Right kidney (tissue), 1 donor: Measurements from ENCODE around the gene POLR1C.
A peak's percentile ranks its signal among the peaks of the same experiment; 100 is the strongest.
"Not testable (repeated sequence)": the region's sequence is repeated elsewhere in the genome, so short reads cannot be mapped to it uniquely, and the experiment has no call there.

Experiments used
- DNase-seq: peaks from one replicate; pipeline ENCODE4 v3.0.0-alpha.2; 2016

The POLR1C gene

DNA sequence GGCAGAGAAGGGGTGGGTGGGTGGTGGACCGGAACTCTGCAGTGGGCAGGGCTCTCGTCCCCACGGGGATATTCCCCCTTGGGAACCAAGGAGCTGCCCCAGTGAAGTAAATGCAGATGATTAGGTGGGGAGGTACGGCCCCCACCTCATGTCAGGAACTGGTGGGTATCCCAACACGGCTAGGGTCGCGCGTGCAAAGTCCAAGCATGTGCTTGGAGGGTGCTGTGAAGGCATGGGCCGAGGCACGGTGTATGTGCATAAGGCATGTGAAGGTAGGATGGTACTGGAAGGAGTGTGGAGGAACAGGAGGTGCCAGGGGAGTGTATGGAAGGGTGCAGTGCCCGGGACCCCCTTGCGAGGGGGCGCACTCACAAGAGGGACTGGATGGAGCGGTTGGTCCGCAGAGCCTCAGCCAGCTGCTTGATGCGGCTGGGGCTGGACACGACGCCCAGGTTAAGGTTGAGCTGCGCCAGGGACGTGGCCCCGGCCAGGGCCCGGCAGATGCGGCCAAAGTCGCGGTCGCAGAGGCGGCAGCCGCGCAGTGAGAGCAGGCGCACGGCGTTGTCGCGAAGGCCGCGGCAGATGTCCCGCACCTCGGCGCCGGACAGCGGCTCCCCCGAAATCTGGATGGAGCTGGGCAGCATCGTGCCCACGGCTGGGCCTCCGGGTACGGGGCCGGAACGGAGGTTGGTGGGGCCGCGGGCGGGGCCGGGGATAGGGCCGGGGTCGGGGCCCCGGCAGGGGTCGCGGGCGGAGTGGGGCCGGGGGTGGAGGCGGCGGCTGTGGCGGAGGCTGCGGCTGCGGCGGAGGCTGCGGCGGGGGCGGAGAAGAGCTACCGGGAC, 7.5 kb upstream of the POLR1C start:
- DNase-seq, result peak; percentile 60

DNA sequence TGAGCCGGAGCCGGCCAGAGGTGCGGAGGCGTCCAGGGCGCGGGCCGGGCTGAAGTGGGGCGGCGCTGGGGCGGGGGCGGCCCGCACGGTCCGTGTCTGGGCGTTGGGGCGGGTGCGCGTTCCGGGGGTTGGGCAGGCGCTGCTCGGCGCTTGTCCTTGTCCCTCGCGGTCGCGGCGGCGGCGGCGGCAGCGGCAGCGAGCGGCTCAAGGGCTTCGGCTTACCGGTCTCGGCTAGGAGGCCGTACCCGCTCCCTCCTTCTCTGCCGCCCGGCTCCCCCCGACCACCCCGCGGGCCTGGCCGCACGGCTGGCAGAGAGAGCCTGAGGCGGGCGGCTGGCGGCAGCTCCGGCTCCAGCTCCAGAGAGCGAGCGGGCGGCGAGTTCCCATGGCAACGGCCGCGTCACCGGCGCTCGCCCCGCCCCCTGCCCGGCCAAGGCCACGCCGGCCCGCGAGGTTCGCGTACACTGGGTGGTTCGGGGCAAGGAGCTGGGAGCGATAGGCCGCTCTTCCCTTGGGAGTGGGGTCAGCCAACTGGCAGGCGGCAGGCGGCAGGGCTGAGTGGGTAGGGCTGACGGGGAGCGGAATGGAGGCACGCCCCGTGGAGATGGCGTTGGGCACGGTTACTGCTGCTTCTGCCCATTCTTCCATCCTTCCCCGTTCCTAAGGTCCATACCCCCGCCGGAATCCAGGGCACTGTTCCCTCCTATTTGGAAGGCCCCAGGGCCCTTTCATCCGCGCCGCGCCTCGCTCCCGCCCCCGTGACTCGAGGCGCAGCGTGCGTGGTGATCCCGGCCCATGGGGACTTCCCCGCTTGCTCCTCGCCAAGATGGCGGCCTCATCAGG, 6.7 kb upstream of the POLR1C start, which contains the start of gene LRRC73:
Gene LRRC73, minus strand, starts transcription at position 363 of the 843 bp plus-strand sequence. CDS start 561 bp downstream, outside the sequence.
- peak; percentile 91 for DNase-seq

DNA sequence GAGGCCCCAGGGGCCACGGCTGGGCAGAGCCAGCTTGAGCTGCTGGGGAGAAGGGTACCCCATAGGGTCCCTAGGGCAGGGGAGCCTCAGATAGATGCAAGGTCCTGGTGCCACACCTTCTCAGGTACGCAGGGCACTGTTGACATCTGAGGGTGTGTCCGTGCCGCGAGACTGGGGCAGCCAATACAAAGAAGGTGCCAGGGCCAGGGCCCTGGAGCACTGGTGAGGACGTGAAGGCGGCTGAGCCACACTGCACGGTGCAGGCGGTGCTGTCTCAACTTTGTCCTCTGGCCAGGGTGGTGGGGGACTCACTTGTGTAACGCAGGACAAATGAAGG, 6.1 kb upstream of the POLR1C start:
- DNase-seq, result no peak

DNA sequence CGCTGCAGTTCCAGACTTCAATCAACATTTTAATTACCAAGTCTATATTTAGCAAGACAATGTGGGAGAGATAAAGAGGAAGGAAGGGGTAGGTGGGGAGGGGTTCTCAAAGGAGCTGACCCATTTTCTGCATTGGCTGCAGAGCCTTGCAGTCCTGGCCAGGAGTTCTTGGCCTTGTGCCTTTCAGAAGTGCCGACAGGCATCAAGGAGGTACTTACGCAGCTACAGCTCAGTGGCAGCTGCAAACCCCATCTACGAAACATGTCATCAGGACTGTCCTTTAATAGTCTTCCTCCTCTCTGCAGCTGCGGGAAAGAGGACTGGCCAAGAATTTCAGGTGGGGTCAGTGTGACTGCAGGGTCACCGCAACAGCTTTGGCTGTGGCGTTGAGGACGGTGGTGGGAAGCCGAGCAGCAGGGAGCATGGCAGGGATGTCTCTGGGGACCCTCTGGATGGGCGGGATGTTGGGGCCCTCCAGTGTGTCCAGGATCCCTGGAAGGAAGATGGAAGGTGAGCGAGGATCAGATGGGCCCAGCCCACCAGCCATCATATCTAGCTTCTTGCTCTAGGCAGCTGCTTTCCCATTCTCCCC, 5.0 kb upstream of the POLR1C start:
- no peak for DNase-seq

DNA sequence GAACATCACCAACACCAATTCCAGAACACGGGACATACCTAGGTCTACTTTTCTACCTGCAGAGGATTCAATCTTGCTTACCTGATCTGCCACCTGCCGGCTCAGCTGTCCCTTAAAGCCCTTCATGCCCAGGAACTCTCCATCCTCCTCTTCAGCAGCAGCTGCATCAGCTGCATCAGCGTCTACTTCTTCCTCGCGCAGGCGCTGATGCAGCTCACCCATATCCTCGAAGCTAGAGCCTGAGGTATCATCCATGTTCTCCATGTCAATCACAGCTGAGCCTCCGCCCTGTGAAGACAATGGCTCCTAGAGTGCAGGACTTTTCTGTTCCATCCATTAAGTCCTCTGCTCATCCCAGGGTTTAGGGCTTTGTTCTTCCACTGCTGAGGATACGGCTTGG, 1.1 kb upstream of the POLR1C start:
- no peak for DNase-seq

DNA sequence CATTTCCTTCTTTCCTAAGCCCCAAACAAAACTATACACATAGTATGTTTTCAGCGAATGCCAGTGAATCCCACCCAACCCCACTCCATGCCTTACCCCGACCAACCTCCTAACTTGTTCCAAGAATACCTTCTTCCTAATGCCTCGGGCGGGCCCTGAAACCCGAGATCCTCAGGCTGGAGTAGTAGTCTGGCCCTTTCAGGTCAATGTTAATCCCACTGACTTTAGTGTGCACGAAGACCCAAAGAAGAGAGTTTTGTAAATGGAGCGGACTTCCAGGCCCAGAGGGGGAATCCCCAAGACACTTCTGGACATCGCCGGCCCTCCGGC, 557 bp upstream of the POLR1C start:
- DNase-seq, result no peak

DNA sequence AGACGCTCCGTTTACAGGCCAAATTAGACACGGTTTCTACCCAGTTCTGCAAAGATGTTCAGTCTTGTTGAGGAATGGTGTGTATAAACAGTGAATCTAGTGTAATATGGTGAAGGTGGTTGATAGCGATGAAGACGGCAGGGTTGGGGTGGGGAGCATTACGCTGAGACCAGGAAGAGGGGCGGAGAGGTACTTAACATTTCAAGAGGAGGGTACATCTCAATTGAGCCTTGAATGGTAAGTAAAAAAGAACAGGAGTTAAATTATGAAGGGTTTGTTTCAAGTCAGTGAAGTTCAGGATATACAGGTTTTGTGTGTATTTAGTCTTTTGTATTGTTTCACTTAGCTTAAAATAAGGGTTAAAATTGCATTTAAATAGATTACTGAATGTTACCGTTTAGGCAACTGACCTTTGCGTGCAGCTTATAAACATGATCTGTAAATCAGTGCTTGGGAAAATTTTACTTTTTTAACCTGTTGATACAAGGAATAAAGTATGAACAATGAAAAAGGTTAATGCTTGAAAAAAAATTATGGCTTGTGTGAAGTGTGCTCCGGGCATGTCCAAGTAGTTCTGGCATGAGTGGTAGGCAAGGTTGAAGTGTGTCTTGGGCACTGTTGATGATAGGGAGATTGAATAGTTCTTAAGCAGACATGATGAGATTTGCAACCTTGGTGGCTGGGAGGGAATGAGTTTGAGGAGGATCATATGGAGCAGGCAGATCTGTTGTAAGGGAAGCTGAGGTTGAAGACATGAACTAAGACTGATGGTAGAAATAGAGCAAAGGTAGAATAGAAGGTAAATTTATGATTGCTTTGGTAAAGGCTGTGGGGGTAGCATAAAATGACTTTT, 842 bp downstream of the POLR1C start:
- DNase-seq, result no peak

DNA sequence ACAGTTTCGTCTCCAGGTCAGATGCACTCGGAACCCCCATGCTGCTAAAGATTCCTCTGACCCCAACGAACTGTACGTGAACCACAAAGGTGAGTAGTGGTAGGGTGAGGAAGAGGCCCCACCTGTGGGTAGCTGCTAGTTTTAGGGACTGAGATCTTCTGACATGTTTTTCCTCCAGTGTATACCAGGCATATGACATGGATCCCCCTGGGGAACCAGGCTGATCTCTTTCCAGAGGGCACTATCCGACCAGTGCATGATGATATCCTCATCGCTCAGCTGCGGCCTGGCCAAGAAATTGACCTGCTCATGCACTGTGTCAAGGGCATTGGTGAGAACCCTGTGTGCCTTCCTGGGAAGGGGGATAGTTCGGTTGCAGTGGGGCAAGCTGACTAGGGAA, 3.2 kb downstream of the POLR1C start:
- DNase-seq, result no peak

DNA sequence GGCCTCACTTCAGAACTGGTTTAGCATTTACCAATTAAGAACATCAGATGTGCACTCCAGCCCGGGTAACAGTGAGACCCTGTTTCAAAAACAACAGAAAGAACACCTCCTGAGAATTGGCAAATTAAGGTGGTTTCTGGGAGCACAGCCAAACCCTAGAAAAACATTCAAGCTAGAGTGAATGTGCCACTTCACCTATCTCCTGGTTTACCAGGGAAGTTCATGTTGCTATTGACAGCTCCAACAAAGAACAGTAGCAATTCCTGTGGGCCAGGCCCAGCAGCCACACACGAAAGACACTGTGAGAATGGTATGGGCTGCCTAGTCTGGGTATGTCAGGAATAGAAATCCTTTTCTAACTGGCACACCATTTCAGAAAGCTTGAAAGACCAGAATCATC, 4.9 kb downstream of the POLR1C start:
- DNase-seq, result no peak

DNA sequence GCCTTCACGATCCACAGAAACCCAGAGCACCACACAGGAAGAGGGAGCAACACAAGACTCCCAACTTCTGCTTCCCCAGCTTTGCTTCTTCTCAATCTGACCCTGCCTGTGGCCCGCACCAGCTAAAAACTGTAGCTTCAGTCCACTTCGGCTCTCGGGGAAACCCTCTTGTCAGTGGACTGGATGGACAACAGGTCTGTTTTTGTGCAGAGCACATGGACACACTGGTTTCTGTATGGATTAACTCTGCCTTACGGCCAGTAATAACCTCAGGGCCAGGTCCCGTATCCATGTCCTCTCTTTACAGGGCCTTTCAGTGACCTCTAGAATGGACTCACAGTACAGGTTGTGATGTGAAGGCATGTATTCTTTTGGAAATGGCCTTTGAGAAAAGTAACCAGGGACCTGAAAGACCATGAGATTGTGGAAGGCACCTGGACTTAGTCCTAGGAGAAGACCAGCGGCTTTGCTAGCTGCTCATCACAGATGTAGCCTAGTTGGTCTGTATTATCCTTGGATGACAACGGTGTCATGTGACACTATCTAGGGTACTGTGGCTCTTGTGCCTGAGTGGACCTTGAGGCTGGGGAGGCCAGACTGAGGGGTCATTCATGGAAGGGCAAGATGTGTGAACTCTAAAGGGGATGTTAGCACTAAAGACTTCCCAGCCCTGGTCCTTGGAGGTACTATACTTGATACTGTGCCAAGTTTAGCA, 5.8 kb downstream of the POLR1C start:
- DNase-seq, result no peak

DNA sequence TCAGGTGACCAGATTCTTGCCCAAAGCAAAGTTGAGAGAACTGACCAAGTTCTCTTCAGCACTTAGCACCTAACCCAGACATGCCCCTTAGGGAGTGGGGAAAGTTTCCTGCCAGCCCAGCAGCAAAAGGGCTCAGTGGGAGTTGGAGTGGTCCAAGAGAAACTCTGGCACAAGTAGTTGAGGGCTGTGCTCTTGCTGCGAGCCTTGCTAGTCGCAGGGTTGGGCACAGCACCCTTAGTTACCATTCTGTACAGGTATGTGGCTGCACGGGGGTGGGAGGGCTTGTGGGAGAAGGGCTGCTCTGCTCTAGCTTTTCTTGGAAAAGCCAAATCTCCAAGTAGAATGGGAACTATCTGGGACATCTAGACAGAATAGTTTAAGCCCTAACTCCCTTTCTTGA, 6.4 kb downstream of the POLR1C start:
- DNase-seq, result no peak

DNA sequence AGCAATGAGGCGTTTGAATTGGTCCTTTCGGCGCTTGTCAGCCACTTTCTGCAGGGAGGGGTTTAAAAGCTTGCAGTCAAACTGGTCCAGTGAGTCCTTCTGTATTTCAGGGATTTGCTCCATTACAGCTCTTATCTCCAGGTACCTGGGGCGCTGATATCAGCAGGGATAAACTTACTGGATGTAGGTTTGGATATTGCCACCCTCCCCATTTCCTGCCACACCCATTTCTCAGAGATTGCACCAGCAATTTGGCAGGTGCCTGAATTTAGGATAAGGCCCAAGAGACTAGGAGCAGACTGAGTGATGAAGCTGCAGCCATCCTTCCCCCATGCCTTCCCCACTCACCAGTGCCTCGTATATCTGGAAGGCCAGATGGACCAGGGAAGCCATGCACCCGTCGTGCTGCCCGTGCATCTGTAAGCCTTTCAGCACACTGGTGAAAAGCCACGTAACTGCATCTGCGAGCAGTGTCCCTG, 7.6 kb downstream of the POLR1C start:
- DNase-seq, result no peak

DNA sequence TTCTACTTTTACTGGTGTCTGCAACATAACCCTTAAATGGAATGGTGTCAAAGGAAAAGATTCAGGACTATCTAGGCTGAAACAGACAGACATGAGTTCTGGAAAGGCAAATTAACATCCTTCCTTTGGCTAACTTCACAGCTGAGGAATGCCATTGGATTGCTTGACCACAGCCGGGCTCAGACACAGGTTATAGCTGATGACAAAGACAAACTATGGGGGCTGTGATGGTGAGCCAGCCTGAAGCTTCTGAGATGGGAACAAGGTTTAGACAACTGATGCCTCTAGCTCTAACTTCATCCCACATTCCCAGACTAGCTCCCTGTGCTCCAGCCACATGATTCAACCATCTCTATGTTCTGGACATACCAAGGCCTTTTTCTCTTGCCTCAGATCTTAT, 15.3 kb downstream of the POLR1C start:
- DNase-seq, result no peak

DNA sequence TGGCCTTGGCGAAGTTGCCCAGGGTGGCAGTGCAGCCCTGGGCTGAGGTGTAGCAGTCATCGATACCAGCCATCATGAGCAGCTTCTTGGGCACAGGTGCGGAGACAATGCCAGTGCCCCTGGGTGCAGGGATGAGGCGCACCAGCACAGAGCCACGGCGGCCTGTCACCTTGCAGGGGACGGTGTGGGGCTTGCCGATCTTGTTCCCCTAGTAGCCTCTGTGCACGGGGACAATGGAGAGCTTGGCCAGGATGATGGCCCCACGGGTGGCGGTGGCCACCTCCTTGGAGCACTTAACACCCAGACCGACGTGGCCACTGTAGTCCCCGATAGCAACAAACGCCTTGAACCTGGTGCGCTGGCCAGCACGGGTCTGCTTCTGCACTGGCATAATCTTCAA, 22.1 kb downstream of the POLR1C start:
- not testable (repeated sequence) for DNase-seq

DNA sequence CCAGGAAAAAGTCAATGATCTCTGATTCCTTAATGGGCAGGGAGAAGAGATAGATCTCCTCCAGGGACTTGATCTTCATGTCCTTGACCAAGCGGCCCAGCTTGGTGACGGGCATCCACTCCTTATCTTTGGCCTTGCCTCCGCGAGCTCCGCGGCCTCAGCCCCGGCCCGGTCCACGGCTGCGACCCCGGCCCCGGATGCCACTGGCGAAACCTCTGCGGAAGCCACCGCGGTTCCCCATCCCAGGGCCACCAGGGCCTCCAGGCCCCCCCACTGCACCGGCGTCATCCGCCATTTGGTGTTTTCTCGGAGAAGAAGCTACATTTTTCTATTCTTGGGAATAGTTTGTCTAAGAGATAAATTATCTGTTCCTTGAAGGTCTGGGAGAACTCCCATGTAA, 22.5 kb downstream of the POLR1C start:
- not testable (repeated sequence) for DNase-seq

DNA sequence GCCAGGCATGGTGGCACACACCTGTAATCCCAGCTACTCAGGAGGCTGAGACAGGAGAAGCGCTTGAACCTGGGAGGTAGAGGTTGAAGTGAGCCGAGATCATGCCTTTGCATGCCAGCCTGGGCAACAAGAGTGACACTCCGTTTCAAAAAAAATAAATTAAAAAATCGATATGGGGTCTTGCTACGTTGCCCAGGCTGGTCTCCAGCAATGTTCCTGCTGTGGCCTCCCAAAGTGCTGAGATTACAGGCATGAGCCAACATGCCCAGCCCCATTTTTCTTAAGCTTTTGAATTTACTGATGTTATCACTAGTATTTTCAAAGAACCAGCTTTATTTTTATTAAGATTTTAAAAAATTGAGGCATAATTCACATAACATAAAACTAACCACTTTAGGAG, 23.6 kb downstream of the POLR1C start:
- no peak for DNase-seq

DNA sequence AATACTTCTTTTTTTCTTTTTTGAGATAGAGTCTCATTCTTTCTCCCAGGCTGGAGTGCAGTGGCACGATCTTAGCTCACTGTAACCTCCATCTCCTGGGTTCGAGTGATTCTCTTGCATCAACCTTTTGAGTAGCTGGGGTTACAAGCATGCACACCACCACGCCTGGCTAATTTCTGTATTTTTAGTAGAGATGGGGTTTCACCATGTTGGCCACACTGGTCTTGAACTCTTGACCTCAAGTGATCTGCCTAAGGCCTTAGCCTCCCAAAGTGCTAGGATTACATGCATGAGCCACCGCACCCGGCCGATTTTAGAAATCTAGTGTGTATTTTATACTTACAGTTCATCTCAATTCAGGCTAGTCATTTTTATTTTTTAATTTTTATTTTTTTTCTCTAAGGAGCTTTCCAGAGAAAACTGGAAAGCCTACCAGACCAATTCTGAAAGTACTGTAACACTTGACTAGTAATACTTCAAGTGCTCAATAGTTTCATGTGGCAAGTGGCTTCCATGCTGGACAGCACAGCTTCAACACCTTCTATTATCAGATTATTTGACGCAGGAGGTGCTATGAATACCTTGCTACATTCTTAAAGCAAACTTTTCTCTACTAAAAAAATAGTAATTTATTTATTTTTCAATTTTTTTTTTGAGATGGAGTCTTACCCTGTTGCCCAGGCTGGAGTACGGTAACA, 25.0 kb downstream of the POLR1C start:
- no peak for DNase-seq

DNA sequence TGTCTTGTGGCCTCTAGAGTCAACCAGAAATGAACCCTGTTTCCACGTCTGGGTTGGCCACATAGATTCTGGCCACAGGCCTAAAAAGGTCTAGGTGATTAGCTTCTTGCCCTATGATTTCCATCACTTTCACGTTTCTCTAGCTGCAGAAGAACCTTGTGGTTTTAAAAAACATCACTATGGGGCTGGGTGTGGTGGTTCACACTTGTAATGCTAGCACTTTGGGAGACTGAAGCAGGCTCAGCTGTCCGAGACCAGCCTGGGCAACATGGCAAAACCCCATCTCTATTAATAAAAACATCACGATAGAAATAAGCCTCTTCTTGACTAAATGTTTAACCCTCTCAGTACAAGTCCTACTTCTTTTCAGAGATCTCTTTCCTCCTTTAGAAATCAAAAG, 27.6 kb downstream of the POLR1C start:
- no peak for DNase-seq

DNA sequence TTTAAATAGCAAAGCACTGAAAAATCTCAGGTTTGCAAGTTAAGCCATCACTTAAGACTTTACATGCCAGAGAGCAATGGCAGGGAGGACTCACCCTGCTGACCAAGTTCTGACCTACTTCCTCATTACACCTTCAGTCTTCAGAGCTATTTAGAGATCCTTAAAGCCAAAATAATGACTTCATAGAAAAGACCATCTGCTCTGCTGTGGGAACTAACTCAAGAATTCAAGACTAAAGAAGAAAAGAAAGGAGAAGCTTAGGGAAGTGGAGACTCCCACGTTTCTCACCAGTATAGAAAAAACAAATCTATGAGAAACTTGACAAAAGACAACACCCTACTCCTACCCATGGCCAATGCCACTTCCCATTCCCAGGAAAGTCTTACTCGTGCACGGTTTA, 30.3 kb downstream of the POLR1C start:
- DNase-seq, result no peak

DNA sequence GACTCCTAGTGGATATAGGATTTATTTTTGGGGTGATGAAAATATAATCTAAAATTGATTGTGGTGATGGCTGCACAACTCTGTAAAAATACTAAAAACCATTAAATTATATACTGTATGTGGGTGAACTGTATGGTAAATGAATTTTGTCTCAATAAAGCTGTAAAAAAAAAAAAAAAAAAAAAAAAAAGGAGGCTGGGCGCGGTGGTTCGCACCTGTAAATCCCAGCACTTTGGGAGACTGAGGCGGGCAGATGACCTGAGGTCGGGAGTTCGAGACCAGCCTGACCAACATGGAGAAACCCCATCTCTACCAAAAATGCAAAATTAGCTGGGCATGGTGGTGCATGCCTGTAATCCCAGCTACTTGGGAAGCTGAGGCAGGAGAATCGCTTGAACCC, 40.7 kb downstream of the POLR1C start:
- not testable (repeated sequence) for DNase-seq

DNA sequence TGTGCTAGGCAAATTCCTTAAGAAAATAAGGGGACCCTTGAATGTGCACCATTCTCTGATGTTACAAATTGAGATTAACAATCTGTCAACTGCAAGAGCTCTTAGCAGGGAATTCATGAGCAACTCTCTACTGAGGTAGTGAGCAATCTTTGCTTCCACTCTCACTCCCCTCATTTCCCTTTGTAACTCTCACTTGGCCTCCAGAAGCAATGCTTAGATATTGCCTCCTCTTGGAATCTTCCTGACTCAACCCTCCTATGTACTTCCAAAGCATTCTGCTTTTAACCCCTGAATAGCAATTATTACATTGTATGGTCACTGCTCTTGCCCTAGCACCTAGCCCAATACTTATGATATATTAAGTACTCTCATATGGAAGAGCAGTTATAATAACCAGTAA, 42.4 kb downstream of the POLR1C start:
- no peak for DNase-seq
